CD4-positive, alpha-beta T cell treated with Interleukin-4 for 4 hours (primary cell): Measurements from ENCODE around the gene MBD3L2.
"Not testable (repeated sequence)": the region's sequence is repeated elsewhere in the genome, so short reads cannot be mapped to it uniquely, and the experiment has no call there.

ENCODE experiments used
- DNase-seq: peaks from one replicate; pipeline ENCODE4 v3.0.0-alpha.2; 2020

MBD3L2 gene

DNA sequence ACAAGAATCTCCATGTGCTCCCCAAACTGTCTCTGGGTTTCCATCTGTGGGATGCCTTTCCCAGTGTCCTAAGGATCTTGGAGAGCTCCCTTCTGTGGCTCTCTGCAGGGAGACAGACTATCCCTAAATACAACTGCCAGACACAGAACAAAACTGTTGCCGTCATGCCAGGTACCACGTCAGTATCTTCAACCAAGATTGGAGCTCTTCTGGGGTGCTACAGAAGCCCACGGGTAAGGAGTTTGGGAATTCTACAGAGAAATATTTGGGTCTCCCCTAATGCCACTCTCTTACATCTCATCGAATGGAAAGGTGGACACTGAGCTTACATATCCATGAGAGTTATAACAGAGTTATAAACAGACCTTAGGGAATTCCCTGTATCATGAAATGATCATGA is 14.2 kb downstream of the MBD3L2 start:
- no peak for DNase-seq

DNA sequence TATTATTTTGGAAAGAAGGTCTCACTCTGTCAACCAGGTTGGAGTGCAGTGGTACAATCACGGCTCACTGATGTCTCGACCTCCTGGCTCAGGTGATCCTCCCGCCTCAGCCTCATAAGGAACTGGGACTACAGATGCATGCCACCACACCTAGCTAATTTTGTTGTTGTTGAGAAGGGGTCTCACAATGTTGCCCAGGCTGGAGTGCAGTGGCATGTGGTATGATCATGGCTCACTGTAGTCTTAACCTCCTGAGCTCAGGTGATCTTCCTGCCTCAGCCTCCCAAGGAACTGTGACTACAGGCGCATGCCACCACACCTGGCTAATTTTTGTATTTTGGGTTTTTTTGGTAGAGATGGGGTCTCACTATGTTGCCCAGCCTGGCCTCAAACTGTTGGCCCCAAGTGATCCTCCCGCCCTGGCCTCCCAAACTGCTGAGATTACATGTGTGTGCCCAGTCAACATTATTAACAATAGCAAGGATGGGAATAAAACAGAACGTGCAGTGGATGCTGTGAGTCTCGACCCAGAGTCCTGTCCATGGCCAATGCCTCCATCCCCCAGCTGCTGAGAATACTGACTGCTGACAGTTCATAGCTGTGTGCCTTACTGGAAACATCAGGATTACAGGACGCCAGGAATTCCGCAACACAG is 14.8 kb downstream of the MBD3L2 start:
- no peak for DNase-seq

DNA sequence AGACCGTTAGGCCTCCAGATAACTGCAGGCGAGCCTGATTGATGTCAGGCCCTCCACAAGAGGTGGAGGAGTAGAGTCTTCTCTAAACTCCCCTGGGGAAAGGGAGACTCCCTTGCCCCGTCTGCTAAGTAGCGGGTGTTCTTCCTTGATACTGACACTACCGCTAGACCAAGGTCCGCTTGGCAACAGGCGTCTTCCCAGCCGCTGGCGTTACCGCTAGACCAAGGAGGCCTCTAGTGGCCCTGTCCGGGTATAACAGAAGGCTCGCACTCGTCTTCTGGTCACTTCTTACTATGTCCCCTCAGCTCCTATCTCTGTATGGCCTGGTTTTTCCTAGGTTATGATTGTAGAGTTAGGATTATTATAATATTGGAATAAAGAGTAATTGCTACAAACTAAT is 18.0 kb downstream of the MBD3L2 start:
- DNase-seq = not testable (repeated sequence)

DNA sequence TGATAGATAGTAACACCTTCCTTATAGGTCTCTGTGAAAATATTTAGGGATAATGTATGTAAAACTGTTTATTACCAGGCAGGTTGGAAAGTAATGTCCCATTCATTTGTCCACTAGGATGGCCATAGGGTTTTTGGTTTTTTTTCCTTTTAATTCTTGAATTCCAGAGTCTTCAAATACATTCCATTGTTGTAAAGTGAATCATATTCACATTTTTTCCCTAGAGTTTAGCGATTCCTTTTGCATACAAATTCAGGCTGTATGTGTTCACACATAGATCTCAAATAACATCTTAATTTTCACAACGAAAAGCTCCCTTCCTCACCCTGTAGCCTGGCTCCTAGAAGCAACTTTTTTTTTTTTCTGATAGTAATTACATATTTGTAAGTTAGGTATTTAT is 18.6 kb downstream of the MBD3L2 start:
- DNase-seq = no peak

DNA sequence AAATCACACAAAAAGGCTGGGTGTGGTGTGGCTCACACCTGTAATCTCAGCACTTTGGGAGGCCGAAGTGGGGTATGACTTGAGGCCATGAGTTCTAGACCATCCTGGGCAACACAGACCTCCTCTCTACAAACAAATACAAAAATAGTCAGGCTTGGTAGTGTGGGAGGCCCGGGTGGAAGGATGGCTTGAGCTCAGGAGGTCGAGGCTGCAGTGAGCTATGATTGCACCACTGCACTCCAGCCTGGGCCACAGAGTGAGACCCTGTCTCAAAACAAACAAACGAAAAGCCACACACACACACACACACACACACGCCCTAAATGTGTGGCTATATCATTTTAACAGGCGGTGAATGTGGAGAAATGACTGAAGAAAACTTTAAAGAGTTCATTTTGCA is 19.5 kb downstream of the MBD3L2 start:
- DNase-seq = no peak

DNA sequence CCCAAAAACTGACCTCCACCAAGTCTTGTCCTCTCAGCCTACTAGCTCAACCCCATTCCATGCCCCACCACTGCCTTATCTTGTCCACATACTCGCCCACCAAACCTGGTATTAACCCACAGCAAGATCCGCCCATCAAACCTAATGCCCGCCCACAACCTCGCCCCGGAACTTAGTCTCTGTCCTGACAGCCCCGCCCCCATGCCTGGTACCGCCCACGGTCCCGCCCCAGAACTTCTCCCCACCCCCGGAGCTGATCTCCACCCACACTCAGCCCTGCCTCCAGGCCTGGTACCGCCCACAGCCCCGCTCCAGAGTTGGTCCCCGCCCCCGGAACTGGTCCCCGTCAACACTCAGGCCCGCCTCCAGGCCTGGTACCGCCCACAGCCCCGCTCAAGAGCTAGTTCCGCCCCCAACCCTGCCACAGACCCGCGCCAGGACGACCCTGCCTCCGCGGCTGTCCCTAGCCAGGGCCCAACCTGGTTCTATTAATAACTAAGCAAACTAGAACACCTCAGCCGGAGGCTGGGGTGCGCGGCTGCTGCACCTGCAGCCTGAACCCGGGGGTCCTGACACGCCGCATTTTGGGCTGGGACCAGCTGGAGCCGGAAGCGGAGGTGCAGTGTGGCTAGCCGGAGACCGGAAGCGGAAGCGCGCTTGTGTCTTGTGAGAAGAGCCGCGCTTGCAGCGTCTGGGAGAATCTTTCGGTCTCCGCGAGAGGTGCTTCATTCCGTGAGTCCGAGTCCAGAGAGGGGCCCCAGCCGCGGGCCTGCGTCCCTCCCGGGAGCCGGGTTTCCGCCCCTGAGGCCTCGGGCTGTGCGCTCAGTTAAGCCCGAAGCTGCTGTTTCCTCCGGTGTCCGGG is 20.2 kb downstream of the MBD3L2 start, which contains the start of gene ZNF557:
TSS of gene ZNF557 (plus strand) at position 662 of the 862 bp plus-strand sequence. CDS start 5,372 bp downstream, outside the sequence.
- peak; percentile 97 for DNase-seq

DNA sequence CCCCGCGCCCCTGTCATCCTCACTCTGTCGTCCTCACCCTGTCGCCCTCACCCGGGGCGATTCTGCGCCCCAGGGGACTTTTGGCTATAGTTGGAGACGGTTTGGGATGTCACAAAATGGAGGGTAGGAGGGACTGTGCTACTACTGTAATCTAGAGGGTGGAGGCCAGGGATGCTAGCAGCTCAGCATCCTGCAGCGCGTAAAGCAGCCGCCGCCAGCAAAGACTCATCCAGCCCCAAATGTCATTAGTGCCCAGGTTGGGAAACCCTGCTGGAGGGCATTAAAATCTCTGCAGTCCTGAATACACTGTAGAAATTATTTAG is 20.7 kb downstream of the MBD3L2 start:
- DNase-seq = no peak

DNA sequence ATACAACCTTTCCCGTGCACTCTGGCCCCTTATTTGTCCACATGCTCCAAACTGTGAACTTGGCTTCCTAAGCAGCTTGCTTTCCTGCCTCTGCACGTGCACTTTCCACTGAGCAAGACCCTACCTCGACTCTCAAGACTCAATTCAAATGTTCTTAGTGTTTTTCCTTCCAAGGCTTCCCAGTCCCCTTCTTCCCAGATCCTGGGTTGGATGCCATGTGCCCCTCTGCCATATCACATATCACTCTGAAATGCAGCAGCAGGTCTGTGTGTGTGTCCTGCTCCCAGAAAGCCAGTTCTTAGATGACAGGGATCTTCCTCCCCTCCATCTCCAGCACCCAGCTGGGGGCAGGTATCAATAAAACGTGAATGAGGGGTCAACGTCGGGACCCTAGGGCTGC is 23.4 kb downstream of the MBD3L2 start:
- DNase-seq = no peak

DNA sequence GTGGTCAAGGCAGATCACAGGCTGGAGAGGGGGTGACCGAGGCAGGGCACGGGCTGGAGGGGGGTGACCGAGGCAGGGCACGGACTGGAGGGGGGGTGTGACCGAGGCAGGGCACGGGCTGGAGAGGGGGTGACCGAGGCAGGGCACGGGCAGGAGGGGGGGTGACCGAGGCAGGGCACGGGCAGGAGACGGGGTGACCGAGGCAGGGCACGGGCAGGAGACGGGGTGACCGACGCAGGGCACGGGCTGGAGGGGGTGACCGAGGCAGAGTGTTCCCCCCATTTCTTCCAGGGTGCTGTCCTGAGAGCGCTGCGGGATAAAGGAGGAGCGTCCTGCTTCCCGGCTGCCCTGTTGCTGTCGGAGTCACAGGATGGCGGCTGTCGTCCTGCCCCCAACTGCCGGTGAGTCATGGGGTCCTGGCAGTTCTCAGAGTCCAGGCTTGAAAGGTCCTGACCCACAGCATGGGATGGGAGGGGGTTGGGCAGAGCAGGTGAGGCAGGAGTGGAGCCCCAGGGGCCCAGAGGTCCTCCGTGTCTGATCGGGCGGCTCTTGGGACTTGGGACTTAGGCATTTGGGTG is 25.7 kb downstream of the MBD3L2 start:
- no peak for DNase-seq

DNA sequence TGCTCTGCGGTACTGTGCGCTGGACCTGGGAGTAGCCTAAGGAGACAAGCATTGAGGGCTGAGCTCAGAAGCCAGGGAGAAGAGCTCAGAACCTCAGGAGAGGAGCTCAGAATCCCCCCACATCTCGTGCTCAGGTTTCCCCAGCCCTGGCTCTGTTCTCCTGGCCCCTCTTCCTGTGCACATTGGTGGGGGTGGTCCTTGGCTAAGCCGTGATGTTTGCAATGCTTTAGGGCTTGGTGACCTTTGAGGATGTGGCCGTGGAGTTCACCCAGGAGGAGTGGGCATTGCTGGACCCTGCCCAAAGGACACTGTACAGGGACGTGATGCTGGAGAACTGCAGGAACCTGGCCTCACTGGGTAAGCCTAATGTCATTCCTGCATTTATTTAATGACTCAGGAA is 27.0 kb downstream of the MBD3L2 start:
- no peak for DNase-seq

DNA sequence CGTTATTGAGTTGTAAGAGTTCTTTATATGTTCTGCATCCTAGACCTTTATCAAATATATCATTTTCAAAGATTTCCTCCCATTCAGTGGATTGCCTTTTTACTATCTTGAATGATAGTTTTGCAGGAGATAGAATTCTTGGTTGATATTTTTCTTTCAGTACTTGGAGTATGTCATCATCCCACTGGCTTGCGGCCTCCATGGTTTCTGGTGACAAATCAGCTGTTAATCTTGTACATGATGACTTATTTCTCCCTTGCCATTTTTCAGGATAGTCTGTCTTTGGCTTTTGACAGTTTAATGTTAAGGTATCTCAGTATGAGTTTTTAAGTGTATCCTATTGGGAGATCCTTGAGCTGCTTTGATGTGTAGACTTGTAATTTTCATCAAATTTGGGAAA is 28.9 kb downstream of the MBD3L2 start:
- no peak for DNase-seq

DNA sequence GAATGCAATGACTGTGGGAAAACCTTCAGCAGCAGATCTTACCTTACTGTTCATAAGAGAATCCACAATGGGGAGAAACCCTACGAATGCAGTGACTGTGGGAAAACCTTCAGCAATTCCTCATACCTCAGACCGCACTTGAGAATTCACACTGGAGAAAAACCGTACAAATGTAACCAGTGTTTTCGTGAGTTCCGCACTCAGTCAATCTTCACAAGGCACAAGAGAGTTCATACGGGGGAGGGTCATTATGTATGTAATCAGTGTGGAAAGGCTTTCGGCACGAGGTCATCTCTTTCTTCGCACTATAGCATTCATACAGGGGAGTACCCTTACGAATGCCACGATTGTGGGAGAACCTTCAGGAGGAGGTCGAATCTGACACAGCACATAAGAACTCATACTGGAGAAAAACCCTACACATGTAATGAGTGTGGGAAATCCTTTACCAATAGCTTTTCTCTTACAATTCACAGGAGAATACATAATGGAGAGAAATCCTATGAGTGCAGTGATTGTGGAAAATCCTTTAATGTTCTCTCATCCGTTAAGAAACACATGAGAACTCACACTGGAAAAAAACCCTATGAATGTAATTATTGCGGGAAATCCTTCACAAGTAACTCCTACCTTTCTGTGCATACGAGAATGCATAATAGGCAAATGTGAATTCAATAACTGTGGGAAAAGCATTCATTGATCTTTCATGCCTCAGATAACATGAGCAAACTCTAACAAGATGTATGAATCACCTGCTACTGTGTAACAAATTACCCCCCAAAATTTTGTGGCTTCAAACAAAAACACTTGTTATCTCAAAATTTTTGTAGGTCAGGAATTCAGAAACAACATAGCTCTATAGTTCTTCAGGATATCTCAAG is 34.2 kb downstream of the MBD3L2 start:
- DNase-seq = no peak

DNA sequence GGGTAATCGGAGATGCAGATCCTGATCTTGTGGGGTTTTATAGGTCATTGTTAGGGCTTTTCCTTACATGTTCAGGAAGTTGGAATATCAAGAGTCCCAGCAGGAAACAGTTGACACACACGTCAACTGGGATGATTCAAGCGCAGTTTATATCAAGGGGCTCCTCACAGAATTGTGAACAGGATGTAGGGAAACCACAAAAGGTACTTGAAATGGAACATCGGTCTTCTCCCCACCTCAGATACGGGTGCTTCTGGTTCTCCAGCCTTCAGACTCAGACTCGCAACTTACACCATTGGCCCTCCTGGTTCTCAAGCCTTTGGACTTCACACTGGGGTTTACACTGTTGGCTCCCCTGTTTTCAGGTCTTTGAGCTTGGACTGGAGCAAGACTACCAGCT is 39.9 kb downstream of the MBD3L2 start:
- DNase-seq = no peak

DNA sequence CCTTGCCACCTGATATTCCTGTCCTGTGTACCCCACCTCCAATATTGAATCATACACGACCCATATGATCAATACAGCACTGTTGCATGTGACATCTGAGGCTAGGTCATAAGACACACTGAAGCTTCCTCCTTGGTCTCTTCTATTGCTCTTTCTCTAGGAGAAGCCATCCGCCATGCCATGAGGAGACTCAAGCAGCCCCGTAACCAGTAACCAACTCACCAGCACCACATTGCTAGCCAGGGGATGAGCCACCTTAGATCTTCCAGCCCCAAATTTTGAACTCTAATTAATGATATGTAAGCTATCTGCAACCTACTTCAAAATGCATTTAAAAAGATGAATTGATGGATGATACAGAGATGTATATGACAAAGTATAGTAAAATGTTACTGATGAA is 49.0 kb downstream of the MBD3L2 start:
- DNase-seq = no peak

DNA sequence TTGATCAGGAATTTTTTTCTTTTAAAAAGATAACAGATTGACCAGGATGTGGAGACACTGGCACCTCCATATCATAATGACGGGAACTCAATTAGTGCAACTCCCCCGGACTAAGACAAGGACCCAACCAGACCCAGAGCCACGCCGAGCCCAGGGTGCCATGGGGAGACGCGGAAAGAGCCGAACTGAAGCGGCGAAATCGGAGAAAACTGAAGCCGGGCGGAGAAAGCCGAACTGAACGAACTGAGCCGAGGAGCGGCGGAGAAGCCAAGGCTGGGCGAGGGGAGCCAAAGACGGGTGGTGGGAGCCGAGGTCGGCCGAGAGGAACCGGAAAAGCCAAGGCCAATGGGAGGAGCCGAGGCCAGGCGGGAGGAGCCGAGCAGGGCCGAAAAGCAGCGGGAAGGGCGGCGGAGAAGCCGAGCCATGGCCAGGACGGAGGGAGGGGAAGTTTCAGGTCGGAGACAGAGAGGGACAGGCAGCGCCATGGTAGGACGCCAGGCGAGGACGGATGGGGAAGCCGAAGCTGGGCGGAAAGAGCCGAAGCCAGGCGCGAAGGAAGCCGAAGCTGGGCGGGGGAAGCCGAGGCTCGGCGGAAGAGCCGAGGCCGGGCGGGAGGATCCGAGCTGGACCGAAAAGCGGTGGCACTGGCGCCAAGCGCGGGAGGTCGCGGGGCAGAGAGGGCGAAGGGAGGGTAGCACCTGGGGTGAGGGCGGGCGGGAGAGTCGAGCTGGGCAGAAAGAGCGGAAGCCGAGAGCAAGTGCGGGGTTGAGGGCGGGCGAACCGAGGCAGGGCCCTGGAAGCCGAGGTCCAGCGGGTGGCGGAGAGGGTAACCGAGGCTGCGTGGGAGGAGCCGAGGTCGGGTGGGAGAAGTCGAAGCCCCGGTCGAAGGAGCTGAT is 49.8 kb downstream of the MBD3L2 start:
- DNase-seq = peak; percentile 86

DNA sequence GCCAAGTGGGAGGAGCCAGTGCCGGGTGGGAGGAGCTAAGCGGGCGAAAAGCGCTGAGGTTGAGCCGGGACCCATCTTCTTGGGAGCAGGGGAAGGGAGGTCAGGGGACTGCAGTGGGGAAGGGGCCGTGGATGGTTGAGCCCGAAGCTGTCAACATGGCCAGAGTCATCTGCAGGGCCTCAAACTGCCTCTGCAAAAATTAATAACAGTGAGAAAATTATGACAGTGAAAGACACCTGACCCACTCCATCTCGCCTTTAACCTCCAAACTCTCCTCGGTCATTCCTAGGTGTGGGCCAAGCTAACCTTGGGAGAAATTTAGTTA is 50.4 kb downstream of the MBD3L2 start:
- no peak for DNase-seq
